ENCODE measurements around the gene MOK.

DNA sequence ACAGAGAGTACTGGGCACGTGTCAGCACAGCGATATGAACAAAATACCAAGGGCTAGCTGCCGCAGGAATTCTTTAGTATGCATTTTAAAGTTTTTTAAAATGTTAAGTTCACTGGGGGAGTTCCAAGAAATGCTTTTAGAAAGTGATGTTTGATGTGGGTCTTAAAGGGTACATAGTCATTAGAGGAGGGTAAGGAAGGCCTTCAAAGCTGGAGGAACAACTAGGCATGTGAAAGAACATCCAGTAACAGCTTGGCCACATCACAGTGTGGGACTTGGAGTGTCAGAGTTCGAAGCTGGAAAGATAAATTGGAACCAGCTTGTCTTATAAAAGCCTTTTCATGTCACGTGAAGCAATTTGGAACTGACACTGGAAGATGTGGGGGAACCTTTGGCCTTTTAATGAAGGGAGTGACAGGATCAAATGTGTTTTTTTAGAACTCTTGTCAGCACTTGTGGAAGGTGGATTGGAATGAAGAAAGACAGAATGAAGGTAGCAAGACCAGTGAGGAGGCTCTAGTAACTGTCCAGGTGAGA is 107.6 kb downstream of the MOK start:
- TF ChIP-seq EZH2 (IDR thresholded peaks at IDR 0.05; ENCODE audit: borderline replicate concordance, insufficient read depth, low read length, poor library complexity, severe bottlenecking) (no peak), EP300 (conservative IDR thresholded peaks at IDR 0.05; ENCODE audit: poor library complexity, severe bottlenecking) (no peak), POLR2AphosphoS5 (IDR thresholded peaks at IDR 0.05) (no peak), TAF1 (IDR thresholded peaks at IDR 0.05; ENCODE audit: low read depth) (no peak), MXI1 (conservative IDR thresholded peaks at IDR 0.05; ENCODE audit: poor library complexity, severe bottlenecking) (no peak), SMC3 (conservative IDR thresholded peaks at IDR 0.05; ENCODE audit: poor library complexity) (no peak), RAD21 (conservative IDR thresholded peaks at IDR 0.05) (no peak)
- TF ChIP-seq, protein P1, sequence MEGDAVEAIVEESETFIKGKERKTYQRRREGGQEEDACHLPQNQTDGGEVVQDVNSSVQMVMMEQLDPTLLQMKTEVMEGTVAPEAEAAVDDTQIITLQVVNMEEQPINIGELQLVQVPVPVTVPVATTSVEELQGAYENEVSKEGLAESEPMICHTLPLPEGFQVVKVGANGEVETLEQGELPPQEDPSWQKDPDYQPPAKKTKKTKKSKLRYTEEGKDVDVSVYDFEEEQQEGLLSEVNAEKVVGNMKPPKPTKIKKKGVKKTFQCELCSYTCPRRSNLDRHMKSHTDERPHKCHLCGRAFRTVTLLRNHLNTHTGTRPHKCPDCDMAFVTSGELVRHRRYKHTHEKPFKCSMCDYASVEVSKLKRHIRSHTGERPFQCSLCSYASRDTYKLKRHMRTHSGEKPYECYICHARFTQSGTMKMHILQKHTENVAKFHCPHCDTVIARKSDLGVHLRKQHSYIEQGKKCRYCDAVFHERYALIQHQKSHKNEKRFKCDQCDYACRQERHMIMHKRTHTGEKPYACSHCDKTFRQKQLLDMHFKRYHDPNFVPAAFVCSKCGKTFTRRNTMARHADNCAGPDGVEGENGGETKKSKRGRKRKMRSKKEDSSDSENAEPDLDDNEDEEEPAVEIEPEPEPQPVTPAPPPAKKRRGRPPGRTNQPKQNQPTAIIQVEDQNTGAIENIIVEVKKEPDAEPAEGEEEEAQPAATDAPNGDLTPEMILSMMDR (IDR thresholded peaks at IDR 0.05; ENCODE audit: poor library complexity, severe bottlenecking), result no peak

Data from neural cell (in vitro differentiated cells).